Loucy (cell line): ENCODE results near the gene BPIFB2.

ENCODE experiments used
- H2AFZ ChIP-seq: fragments of 200-600 bp; sonication (generic); 2 replicates; pipeline ENCODE4 v1.6.0; 2016; ENCODE audit warnings: antibody characterized with exemption, mild to moderate bottlenecking, low read length, moderate library complexity
- H3F3A ChIP-seq: fragments of 200-600 bp; 2 replicates; pipeline ENCODE4 v1.6.0; 2016; ENCODE audit warnings: antibody characterized with exemption, low read depth, mild to moderate bottlenecking
- H3K27me3 ChIP-seq: fragments of 200-600 bp; sonication (generic); 2 replicates; pipeline ENCODE4 v1.6.1; 2014; ENCODE audit warnings: low read length, mild to moderate bottlenecking; ENCODE audit not compliant: insufficient read depth, poor library complexity, severe bottlenecking
- H3K36me3 ChIP-seq: fragments of 200-600 bp; sonication (generic); 2 replicates; pipeline ENCODE4 v1.6.1; 2016; ENCODE audit warnings: low read length; ENCODE audit not compliant: insufficient read depth
- H3K4me1 ChIP-seq: fragments of 200-600 bp; sonication (generic); 2 replicates; pipeline ENCODE4 v1.5.1; 2014; ENCODE audit warnings: low read length, mild to moderate bottlenecking; ENCODE audit not compliant: insufficient read depth, poor library complexity, severe bottlenecking
- H3K4me2 ChIP-seq: fragments of 200-600 bp; sonication (generic); 2 replicates; pipeline ENCODE4 v1.6.0; 2014; ENCODE audit warnings: antibody characterized with exemption, low read length, low read depth, mild to moderate bottlenecking; ENCODE audit not compliant: poor library complexity, severe bottlenecking
- H3K4me3 ChIP-seq: fragments of 200-600 bp; sonication (generic); 2 replicates; pipeline ENCODE4 v1.5.1; 2014; ENCODE audit warnings: low read length, mild to moderate bottlenecking, mixed read lengths; ENCODE audit not compliant: poor library complexity, severe bottlenecking
- H3K79me2 ChIP-seq: fragments of 200-600 bp; sonication (generic); 2 replicates; pipeline ENCODE4 v1.6.1; 2014; ENCODE audit warnings: low read length; ENCODE audit not compliant: insufficient read depth
- H3K9ac ChIP-seq: fragments of 200-600 bp; sonication (generic); 2 replicates; pipeline ENCODE4 v1.6.0; 2014; ENCODE audit warnings: mild to moderate bottlenecking, low read depth, low read length, moderate library complexity; ENCODE audit not compliant: poor library complexity, severe bottlenecking
- H3K9me2 ChIP-seq: fragments of 200-600 bp; sonication (generic); replicated peaks from 2 replicates; pipeline ENCODE4 v1.6.1; 2016; ENCODE audit warnings: low read depth, low read length, mixed read lengths
- H3K9me3 ChIP-seq: fragments of 200-600 bp; sonication (generic); 2 replicates; pipeline ENCODE4 v1.6.1; 2014; ENCODE audit warnings: mild to moderate bottlenecking, antibody characterized with exemption, low read length, low read depth; ENCODE audit not compliant: insufficient read depth
- H4K20me1 ChIP-seq: fragments of 200-600 bp; sonication (generic); 2 replicates; pipeline ENCODE4 v1.6.0; 2014; ENCODE audit warnings: antibody characterized with exemption, low read length, mild to moderate bottlenecking; ENCODE audit not compliant: insufficient read depth, poor library complexity, severe bottlenecking
- EZH2phosphoT487 ChIP-seq: fragments of 200-600 bp; IDR thresholded peaks from 2 replicates; pipeline ENCODE4 v1.6.1; 2018; ENCODE audit warnings: antibody characterized with exemption, mild to moderate bottlenecking, moderate library complexity, borderline replicate concordance
- TF ChIP-seq, protein P1 (sequence below): fragments of 200-600 bp; sonication (generic); conservative IDR thresholded peaks from 2 replicates; pipeline ENCODE4 v1.5.1; 2014; ENCODE audit warnings: mild to moderate bottlenecking, antibody characterized with exemption, low read length

Gene BPIFB2

DNA sequence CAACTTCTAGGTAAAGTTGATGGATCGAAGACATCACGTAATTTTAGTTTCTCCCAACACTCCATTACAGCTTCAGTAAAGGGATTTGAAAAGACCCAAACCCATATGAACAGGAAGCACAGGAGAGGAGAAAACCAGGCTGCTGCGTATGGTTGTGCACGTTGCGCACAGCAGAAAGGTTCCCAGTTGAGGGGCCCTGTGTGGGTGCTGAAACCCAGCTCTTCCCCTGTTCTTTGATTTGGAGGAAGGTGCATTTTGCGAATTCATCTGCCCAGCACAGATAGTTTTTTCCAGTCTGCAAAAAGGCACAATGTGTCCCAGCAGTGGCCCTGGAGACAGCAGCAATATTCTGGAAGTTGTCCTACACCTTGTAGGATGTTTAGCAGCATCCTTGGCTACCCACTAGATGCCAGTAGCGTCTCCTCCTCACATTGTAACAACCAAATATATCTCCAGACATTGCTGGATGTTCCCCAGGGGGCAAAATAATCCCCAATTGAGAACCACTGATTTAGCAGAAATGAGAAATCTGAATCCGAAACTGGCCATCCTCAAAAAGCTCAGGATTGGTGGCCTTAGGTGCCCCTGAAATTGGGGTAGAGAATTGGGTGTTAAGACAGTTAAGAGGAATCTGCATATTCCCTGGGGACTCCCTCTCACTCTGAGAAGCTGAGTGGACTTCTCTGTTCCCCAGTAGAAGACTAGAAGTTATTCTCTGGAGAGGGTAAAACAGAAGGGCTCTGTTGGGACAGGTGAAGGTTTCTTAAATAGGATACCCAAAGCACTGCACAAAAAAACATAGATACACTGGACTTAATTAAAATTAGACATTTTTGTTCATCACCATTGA is 15.5 kb upstream of the BPIFB2 start:
- no peaks in the 10 kb centered on the region for H4K20me1 ChIP-seq
- TF ChIP-seq EZH2phosphoT487 = no peak
- TF ChIP-seq, protein P1, sequence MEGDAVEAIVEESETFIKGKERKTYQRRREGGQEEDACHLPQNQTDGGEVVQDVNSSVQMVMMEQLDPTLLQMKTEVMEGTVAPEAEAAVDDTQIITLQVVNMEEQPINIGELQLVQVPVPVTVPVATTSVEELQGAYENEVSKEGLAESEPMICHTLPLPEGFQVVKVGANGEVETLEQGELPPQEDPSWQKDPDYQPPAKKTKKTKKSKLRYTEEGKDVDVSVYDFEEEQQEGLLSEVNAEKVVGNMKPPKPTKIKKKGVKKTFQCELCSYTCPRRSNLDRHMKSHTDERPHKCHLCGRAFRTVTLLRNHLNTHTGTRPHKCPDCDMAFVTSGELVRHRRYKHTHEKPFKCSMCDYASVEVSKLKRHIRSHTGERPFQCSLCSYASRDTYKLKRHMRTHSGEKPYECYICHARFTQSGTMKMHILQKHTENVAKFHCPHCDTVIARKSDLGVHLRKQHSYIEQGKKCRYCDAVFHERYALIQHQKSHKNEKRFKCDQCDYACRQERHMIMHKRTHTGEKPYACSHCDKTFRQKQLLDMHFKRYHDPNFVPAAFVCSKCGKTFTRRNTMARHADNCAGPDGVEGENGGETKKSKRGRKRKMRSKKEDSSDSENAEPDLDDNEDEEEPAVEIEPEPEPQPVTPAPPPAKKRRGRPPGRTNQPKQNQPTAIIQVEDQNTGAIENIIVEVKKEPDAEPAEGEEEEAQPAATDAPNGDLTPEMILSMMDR = peak; percentile 33; the same call in 1 of the 2 replicates

DNA sequence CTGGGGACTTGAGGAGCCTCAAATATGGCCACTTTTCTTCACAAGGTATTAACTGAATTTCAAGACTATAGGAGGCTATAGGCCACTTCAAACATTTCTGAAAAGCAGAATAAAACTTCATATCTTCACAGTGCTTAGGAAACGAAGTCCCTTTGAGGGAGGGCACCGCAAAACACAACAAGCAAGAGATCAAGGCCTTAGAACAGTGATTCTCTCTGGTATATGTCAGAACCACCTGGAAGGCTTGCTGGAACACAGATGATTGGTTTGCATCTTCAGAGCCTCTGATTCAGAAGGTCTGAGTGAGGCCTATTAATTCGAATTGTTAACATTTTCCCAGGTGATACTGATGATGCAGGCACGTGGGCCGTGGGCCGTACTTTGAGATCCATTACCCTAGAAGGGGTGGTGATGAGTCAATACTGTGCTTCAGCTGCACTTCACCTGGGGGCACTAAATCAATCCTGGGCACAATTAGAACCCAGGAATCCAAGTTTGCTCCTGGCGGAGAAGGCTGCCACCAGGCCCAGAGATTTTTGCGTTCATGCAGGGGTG is 13.9 kb upstream of the BPIFB2 start:
- Histone ChIP-seq H4K20me1 (no peaks in the 10 kb centered on the region), H3K36me3 (no peaks in the 10 kb centered on the region), H3K4me2 (no peak overlapping the region), H3K79me2 (no peaks in the 10 kb centered on the region), H3K27me3 (no peaks in the 10 kb centered on the region), H3K9me3 (peaks cover 9% of the 10 kb centered on the region; the same call in 1 of the 2 replicates), H2AFZ (no peak overlapping the region), H3K9me2 (no peaks in the 10 kb centered on the region), H3K9ac (no peak overlapping the region), H3K4me3 (no peak overlapping the region), H3K4me1 (peaks cover 24% of the 10 kb centered on the region), H3F3A (no peaks in the 10 kb centered on the region)
- TF ChIP-seq, protein P1 = no peak
- no peak for TF ChIP-seq EZH2phosphoT487

More for the DNA sequence above, 15.5 kb upstream of the BPIFB2 start:
- H3K4me1 ChIP-seq = peaks cover 24% of the 10 kb centered on the region
- no peaks in the 10 kb centered on the region for H3F3A ChIP-seq
- no peak overlapping the region for H3K4me3 ChIP-seq
- peak overlapping the region; percentile 29 for H3K9ac ChIP-seq
- H3K9me3 ChIP-seq = peaks cover 9% of the 10 kb centered on the region; the same call in 1 of the 2 replicates
- no peaks in the 10 kb centered on the region for H3K9me2 ChIP-seq
- H3K27me3 ChIP-seq = no peaks in the 10 kb centered on the region
- peak overlapping the region; percentile 45 for H3K4me2 ChIP-seq
- H2AFZ ChIP-seq = no peak overlapping the region
- no peaks in the 10 kb centered on the region for H3K79me2 ChIP-seq
- H3K36me3 ChIP-seq = no peaks in the 10 kb centered on the region

DNA sequence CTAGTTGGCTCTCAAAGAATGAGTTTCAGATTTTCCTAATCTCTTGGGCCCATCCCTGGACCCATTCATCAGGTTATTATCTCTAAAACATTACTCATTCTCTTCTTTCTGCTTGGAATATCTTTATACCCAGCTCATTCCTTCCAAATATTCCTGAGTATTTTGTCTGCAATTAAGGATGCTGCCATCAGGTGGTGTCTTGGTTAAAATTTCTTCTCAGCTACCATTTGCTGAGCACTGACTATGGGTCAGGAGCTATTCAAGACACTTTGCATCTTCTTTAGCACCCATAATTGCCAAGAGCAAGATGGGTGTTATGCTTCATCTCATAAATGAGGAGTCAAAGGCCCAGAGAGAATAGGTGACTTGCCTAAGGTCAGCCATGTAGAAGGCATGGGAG is 11.7 kb upstream of the BPIFB2 start:
- no peak overlapping the region for H3K9ac ChIP-seq
- TF ChIP-seq EZH2phosphoT487 = no peak
- TF ChIP-seq, protein P1 = peak; percentile 44; the same call in 1 of the 2 replicates
- no peak overlapping the region for H3K4me2 ChIP-seq
- H3K79me2 ChIP-seq = no peaks in the 10 kb centered on the region
- H3F3A ChIP-seq = no peaks in the 10 kb centered on the region
- peaks cover 9% of the 10 kb centered on the region; the same call in 1 of the 2 replicates for H3K9me3 ChIP-seq
- no peak overlapping the region for H2AFZ ChIP-seq
- H3K36me3 ChIP-seq = no peaks in the 10 kb centered on the region
- H3K4me3 ChIP-seq = no peak overlapping the region
- H3K4me1 ChIP-seq = peaks cover 16% of the 10 kb centered on the region
- H3K27me3 ChIP-seq = no peaks in the 10 kb centered on the region
- H3K9me2 ChIP-seq = no peaks in the 10 kb centered on the region
- no peaks in the 10 kb centered on the region for H4K20me1 ChIP-seq
